HepG2 (cell line): ENCODE measurements around the gene PLCB2. TPM values are rescaled to one million over a fixed set of nuclear protein-coding genes. Genes with fewer than 3 reads are reported as not detected.

Experiments
- ATAC-seq: fragments of 200-7000 bp; cut with Tn5 transposase; 3 replicates; pipeline ENCODE4 v1.9.1; 2020; ENCODE audit warnings: mild to moderate bottlenecking, moderate library complexity
- BruUV-seq: library from RNA; stranded (reverse); fragments of 400-500 nt; replicated peaks from 2 replicates; lab custom pipeline; 2021; lab: Mats Ljungman, UMichigan
- CTCF ChIA-PET: fragments of 300-600 bp; formaldehyde crosslinking; extraction: SDS; loops from one replicate; lab custom pipeline; 2021; ENCODE audit warnings: low total read pairs, inconsistent platforms, low intra/inter-chr PET ratio; lab: Yijun Ruan, JAX
- POLR2A ChIA-PET: fragments of 350-600 bp; sonication (Branson Sonifier 250); formaldehyde crosslinking; loops from one replicate; lab custom pipeline; 2020; ENCODE audit warnings: antibody characterized with exemption, inconsistent platforms; lab: Yijun Ruan, JAX
- DNase-seq: peaks from one replicate; pipeline ENCODE4 v3.0.0-alpha.2; 2015; ENCODE audit warnings: low spot score
- FAIRE-seq: peaks from 3 replicates; lab custom pipeline; 2011; peaks lifted over from hg19 to GRCh38; lab: Jason Lieb, UNC
- H2AFZ ChIP-seq: one replicate; pipeline ENCODE4 v1.6.1; 2011; ENCODE audit warnings: low read length, inconsistent platforms
- H3K27ac ChIP-seq: fragments of 300-600 bp; 3 replicates; pipeline ENCODE4 v1.8.0; 2011; ENCODE audit warnings: mixed run types, mild to moderate bottlenecking, mixed read lengths, low read length, inconsistent platforms; ENCODE audit not compliant: insufficient read depth; ENCODE audit errors: extremely low read length
- H3K27me3 ChIP-seq, 2 experiments: fragments of 200-600 bp in 1 of 2; 2 replicates in 1 of 2; 3 replicates in 1 of 2; pipeline versions ENCODE4 v1.6.0 to v1.8.0; 2011; ENCODE audit warnings: low read length in 2 of 2, mild to moderate bottlenecking in 2 of 2, moderate library complexity in 2 of 2, inconsistent platforms in 1 of 2; ENCODE audit not compliant: insufficient read depth in 2 of 2, control insufficient read depth in 1 of 2
- H3K36me3 ChIP-seq, 2 experiments: fragments of 200-600 bp in 1 of 2; replicated peaks in 1 of 2; 2 replicates in 1 of 2; 3 replicates in 1 of 2; pipeline versions ENCODE4 v1.5.1 to v1.8.0; 2011; ENCODE audit warnings: low read length in 2 of 2, inconsistent platforms in 1 of 2; ENCODE audit not compliant: insufficient read depth in 2 of 2, control insufficient read depth in 1 of 2
- H3K4me1 ChIP-seq: 2 replicates; pipeline ENCODE4 v1.5.1; 2012; ENCODE audit warnings: low read length, inconsistent platforms; ENCODE audit not compliant: insufficient read depth
- H3K4me2 ChIP-seq: 2 replicates; pipeline ENCODE4 v1.6.0; 2011; ENCODE audit warnings: low read depth, low read length, inconsistent platforms
- H3K4me3 ChIP-seq, 3 experiments: fragments of 200-600 bp in 1 of 3; sonication (generic), shearing (Covaris generic) in 1 of 3; replicated peaks in 1 of 3; 2 replicates each; pipeline ENCODE4 v1.5.1; 2011 to 2016; ENCODE audit warnings: low read length in 3 of 3, inconsistent platforms in 2 of 3, low read depth in 2 of 3, mild to moderate bottlenecking in 2 of 3, control low read depth in 1 of 3, mixed read lengths in 1 of 3; ENCODE audit not compliant: insufficient read depth in 1 of 3
- H3K79me2 ChIP-seq: one replicate; pipeline ENCODE4 v1.6.1; 2011; ENCODE audit warnings: low read length, inconsistent platforms; ENCODE audit not compliant: insufficient read depth
- H3K9ac ChIP-seq: 2 replicates; pipeline ENCODE4 v1.6.0; 2011; ENCODE audit warnings: mild to moderate bottlenecking, low read depth, low read length, inconsistent platforms; ENCODE audit not compliant: insufficient read depth
- H3K9me3 ChIP-seq: 2 replicates; pipeline ENCODE4 v1.5.1; 2012; ENCODE audit warnings: mild to moderate bottlenecking, low read length
- H4K20me1 ChIP-seq: 2 replicates; pipeline ENCODE4 v1.6.0; 2011; ENCODE audit warnings: inconsistent platforms, mild to moderate bottlenecking, low read length, moderate library complexity; ENCODE audit not compliant: insufficient read depth
- BCL3 ChIP-seq: sonication (generic); formaldehyde crosslinking; IDR thresholded peaks from 2 replicates; pipeline ENCODE4 v1.5.1; 2020; ENCODE audit warnings: mild to moderate bottlenecking, missing genetic modification reagents, moderate library complexity
- BORCS8-MEF2B ChIP-seq: sonication (generic); formaldehyde crosslinking; IDR thresholded peaks from 2 replicates; pipeline ENCODE4 v1.8.0; 2022; ENCODE audit warnings: mild to moderate bottlenecking, missing genetic modification reagents
- HNF1B ChIP-seq: sonication (generic); formaldehyde crosslinking; IDR thresholded peaks from 2 replicates; pipeline ENCODE4 v1.5.1; 2020; ENCODE audit warnings: mild to moderate bottlenecking, moderate library complexity, missing genetic modification reagents
- HOXA9 ChIP-seq: sonication (generic); formaldehyde crosslinking; IDR thresholded peaks from 2 replicates; pipeline ENCODE4 v1.8.1; 2022; ENCODE audit warnings: missing genetic modification reagents, mild to moderate bottlenecking, moderate library complexity, borderline replicate concordance
- RARG ChIP-seq: sonication (generic); formaldehyde crosslinking; IDR thresholded peaks from 2 replicates; pipeline ENCODE4 v1.4.0; 2020; ENCODE audit warnings: low read depth, mild to moderate bottlenecking, missing genetic modification reagents
- ZBTB37 ChIP-seq: sonication (generic); formaldehyde crosslinking; IDR thresholded peaks from 2 replicates; pipeline ENCODE4 v1.4.0; 2020; ENCODE audit warnings: mild to moderate bottlenecking, missing genetic modification reagents
- ZNF205 ChIP-seq: IDR thresholded peaks from 2 replicates; pipeline ENCODE4 v1.6.1; 2018; ENCODE audit warnings: missing biosample characterization, missing genetic modification reagents
- ZNF446 ChIP-seq: sonication (generic); formaldehyde crosslinking; IDR thresholded peaks from 2 replicates; pipeline ENCODE4 v1.5.0; 2020; ENCODE audit warnings: mild to moderate bottlenecking, missing genetic modification reagents
- ZNF629 ChIP-seq: sonication (generic); formaldehyde crosslinking; conservative IDR thresholded peaks from 2 replicates; pipeline ENCODE4 v1.5.0; 2020; ENCODE audit warnings: missing genetic modification reagents
- WGBS: methylation state at CpG from one replicate; pipeline ENCODE4 v1.1.6; 2017; ENCODE audit warnings: low lambda C conversion rate; 5-methylcytosine and 5-hydroxymethylcytosine counted together
- in situ Hi-C: cut with HindIII; loops from 2 replicates; pipeline ENCODE4 v1.10.0; 2017; ENCODE audit warnings: low pct_unique_long_range_greater_than_20kb; ENCODE audit not compliant: extremely low pct_ligation_motif_present
- intact Hi-C: fragments of 100-400 bp; cut with micrococcal nuclease; formaldehyde crosslinking; loops from one replicate; pipeline ENCODE4 v1.10.0; 2022; ENCODE audit not compliant: unreplicated experiment
- polyA plus RNA-seq, 8 experiments: library from polyadenylated mRNA; depleted of rRNA in 3 of 8; stranded (reverse) in 7 of 8; unstranded in 1 of 8; fragments of >200 nt; fragmentation: Illumina TruSeq in 4 of 8; extraction: Trizol in 4 of 8; gene quantifications; 2 replicates each; pipeline versions ENCODE4 v1.2.1 to v1.2.3, GENCODE V29; 2011 to 2016; ENCODE audit warnings: low read depth in 4 of 8, missing spikeins in 1 of 8, mixed read lengths in 1 of 8; ENCODE audit not compliant: insufficient read depth in 1 of 8
- total RNA-seq, 5 experiments: library from RNA; depleted of rRNA; stranded (reverse); fragments of >200 nt; fragmentation: Illumina TruSeq; extraction: Trizol; gene quantifications; 2 replicates each; pipeline ENCODE4 v1.2.3, GENCODE V29; 2016; ENCODE audit warnings: low read depth in 1 of 5

The PLCB2 gene
- total and polyA plus RNA-seq, 2 of the 13 experiments (the other 11 are each of a cell fraction or from before 2014, with no cell fraction given) = 0.11 TPM; not detected in 1

GRCh38 chr15:40275523-40275922 is 32.2 kb downstream of the PLCB2 start:
- ChIA-PET POLR2A (no interaction called here), CTCF (interaction anchor here (0.6 to 6.3 kb wide), 6 partner anchors 25 to 1032 kb away, joined by 3 to 266 read pairs (median 4); no protein-coding TSS in a partner anchor)
- DNase-seq (no peak), FAIRE-seq (no peak), ATAC-seq (no peak)
- TF ChIP-seq ZNF446 (CRISPR knock-in tag) = no peak
- TF ChIP-seq BORCS8-MEF2B = no peak
- TF ChIP-seq HOXA9 (CRISPR knock-in tag) = no peak
- TF ChIP-seq ZBTB37 = no peak
- TF ChIP-seq RARG (CRISPR knock-in tag) = no peak
- TF ChIP-seq ZNF205 (CRISPR knock-in tag) = no peak
- TF ChIP-seq ZNF629 (CRISPR knock-in tag) = peak; percentile 83
- no peak for TF ChIP-seq HNF1B (CRISPR knock-in tag)
- TF ChIP-seq BCL3 (CRISPR knock-in tag) = no peak
- Histone ChIP-seq H3K27ac (no peak overlapping the region), H3K4me1 (peaks cover 47% of the 10 kb centered on the region), H2AFZ (no peak overlapping the region), H3K4me2 (no peak overlapping the region), H3K4me3 (no peak overlapping the region), H3K9me3 (no peaks in the 10 kb centered on the region), H3K36me3 (no peaks in the 10 kb centered on the region), H4K20me1 (no peaks in the 10 kb centered on the region), H3K79me2 (no peaks in the 10 kb centered on the region), H3K9ac (no peak overlapping the region), H3K27me3 (peaks cover 1 to 43% of the 10 kb centered on the region in 2 experiments; a peak in 4 of 5 replicates)
- BruUV-seq = no TSS peak
- in situ Hi-C loops (loop anchor here (5.0 kb wide), 1 partner anchor 37 kb away; no protein-coding TSS in a partner anchor), intact Hi-C loops (loop anchor here (10.0 kb wide), 1 partner anchor 171 kb away; the partner anchor contains the start of gene BMF)
- 77% methylated on average over 3 of the region's 5 CpGs for WGBS
